Neural progenitor cell (in vitro differentiated cells): Measurements from ENCODE around the gene PIK3CG. TPM values are rescaled to one million over a fixed set of nuclear protein-coding genes. Genes with fewer than 3 reads are reported as not detected.

Experiments used
- DNase-seq: peaks from one replicate; pipeline ENCODE4 v3.0.0-alpha.2; 2016; ENCODE audit warnings: low spot score
- H2AFZ ChIP-seq: fragments of 200-600 bp; sonication (generic); replicated peaks from 2 replicates; pipeline ENCODE4 v1.6.1; 2016; ENCODE audit warnings: antibody characterized with exemption
- H3F3A ChIP-seq: fragments of 200-600 bp; sonication (generic); 2 replicates; pipeline ENCODE4 v1.6.1; 2016; ENCODE audit warnings: antibody characterized with exemption, low read depth
- H3K27ac ChIP-seq: fragments of 200-600 bp; sonication (generic); 2 replicates; pipeline ENCODE4 v1.5.1; 2016; ENCODE audit warnings: mild to moderate bottlenecking
- H3K27me3 ChIP-seq: fragments of 200-600 bp; sonication (generic); 2 replicates; pipeline ENCODE4 v1.6.1; 2016; ENCODE audit warnings: mild to moderate bottlenecking, moderate library complexity
- H3K36me3 ChIP-seq: fragments of 200-600 bp; sonication (generic); 2 replicates; pipeline ENCODE4 v1.5.1; 2016
- H3K4me1 ChIP-seq: fragments of 200-600 bp; sonication (generic); 2 replicates; pipeline ENCODE4 v1.6.1; 2016; ENCODE audit warnings: mixed run types
- H3K4me2 ChIP-seq: fragments of 200-600 bp; sonication (generic); 2 replicates; pipeline ENCODE4 v1.6.1; 2016
- H3K4me3 ChIP-seq: fragments of 200-600 bp; sonication (generic); 2 replicates; pipeline ENCODE4 v1.5.1; 2016
- H3K79me2 ChIP-seq: fragments of 200-600 bp; sonication (generic); 2 replicates; pipeline ENCODE4 v1.6.1; 2016; ENCODE audit warnings: low read depth
- H3K9ac ChIP-seq: fragments of 200-600 bp; sonication (generic); 2 replicates; pipeline ENCODE4 v1.6.1; 2016
- H3K9me3 ChIP-seq: fragments of 200-600 bp; sonication (generic); 2 replicates; pipeline ENCODE4 v1.5.1; 2016; ENCODE audit warnings: low read depth
- H4K20me1 ChIP-seq: fragments of 200-600 bp; sonication (generic); 2 replicates; pipeline ENCODE4 v1.6.1; 2016; ENCODE audit warnings: low read depth
- H3K27ac Mint-ChIP-seq: 3 replicates; pipeline ENCODE4 v1.8.0; 2021; ENCODE audit warnings: mixed read lengths
- H3K27me3 Mint-ChIP-seq: 2 replicates; pipeline ENCODE4 v1.8.0; 2022; ENCODE audit warnings: low read depth, mild to moderate bottlenecking, inconsistent platforms, moderate library complexity, mixed read lengths; ENCODE audit not compliant: insufficient read depth
- H3K36me3 Mint-ChIP-seq: 3 replicates; pipeline ENCODE4 v1.8.0; 2021; ENCODE audit warnings: mixed read lengths
- H3K4me1 Mint-ChIP-seq: 3 replicates; pipeline ENCODE4 v1.8.0; 2021; ENCODE audit warnings: mixed read lengths
- H3K4me3 Mint-ChIP-seq: 3 replicates; pipeline ENCODE4 v1.8.0; 2021; ENCODE audit warnings: mild to moderate bottlenecking, moderate library complexity, mixed read lengths
- H3K9me3 Mint-ChIP-seq: 3 replicates; pipeline ENCODE4 v1.8.0; 2020; ENCODE audit warnings: mixed read lengths
- CTCF ChIP-seq: fragments of 200-600 bp; sonication (generic); IDR thresholded peaks from 2 replicates; pipeline ENCODE4 v1.5.1; 2017; ENCODE audit warnings: antibody characterized with exemption, mild to moderate bottlenecking
- EZH2 ChIP-seq: fragments of 200-600 bp; sonication (generic); IDR thresholded peaks from 2 replicates; pipeline ENCODE4 v1.6.1; 2017; ENCODE audit warnings: antibody characterized with exemption, mild to moderate bottlenecking, moderate library complexity
- EZH2phosphoT487 ChIP-seq: fragments of 200-600 bp; sonication (generic); IDR thresholded peaks from 2 replicates; pipeline ENCODE4 v1.6.1; 2017; ENCODE audit warnings: antibody characterized with exemption
- total RNA-seq: library from RNA; depleted of rRNA; stranded (reverse); fragments of >200 nt; gene quantifications from 2 replicates; pipeline ENCODE4 v1.2.3, GENCODE V29; 2015; ENCODE audit warnings: low replicate concordance

PIK3CG gene
- total RNA-seq, 1 donor from 2014 or later = not detected

- no peak overlapping the region for H3K9ac ChIP-seq
- H3K36me3 Mint-ChIP-seq = no peaks in the 10 kb centered on the region
- no peaks in the 10 kb centered on the region for H3K9me3 Mint-ChIP-seq
- no peak overlapping the region for H3K27ac ChIP-seq
- H3K4me2 ChIP-seq = no peak overlapping the region
- no peak overlapping the region for H3K4me3 ChIP-seq
- H3K4me3 Mint-ChIP-seq = no peak overlapping the region
- TF ChIP-seq EZH2phosphoT487 (no peak), CTCF (no peak), EZH2 (no peak)
- no peaks in the 10 kb centered on the region for H4K20me1 ChIP-seq
- H3K79me2 ChIP-seq = no peaks in the 10 kb centered on the region
- no peak for DNase-seq
- no peak overlapping the region for H2AFZ ChIP-seq
- no peak overlapping the region for H3K27ac Mint-ChIP-seq
- H3K36me3 ChIP-seq = no peaks in the 10 kb centered on the region
- no peaks in the 10 kb centered on the region for H3F3A ChIP-seq
- H3K4me1 ChIP-seq = no peaks in the 10 kb centered on the region
- no peaks in the 10 kb centered on the region for H3K9me3 ChIP-seq
- H3K27me3 Mint-ChIP-seq = no peaks in the 10 kb centered on the region
- no peaks in the 10 kb centered on the region for H3K27me3 ChIP-seq
- H3K4me1 Mint-ChIP-seq = no peaks in the 10 kb centered on the region
These were observed 49.0 kb downstream of the PIK3CG start for GRCh38 chr7:106914018-106914607.

- Histone ChIP-seq H3K36me3 (no peaks in the 10 kb centered on the region), H3K9ac (no peak overlapping the region), H4K20me1 (no peaks in the 10 kb centered on the region), H3K27ac (no peak overlapping the region), H3K4me2 (no peak overlapping the region), H3K79me2 (no peaks in the 10 kb centered on the region), H3F3A (no peaks in the 10 kb centered on the region), H2AFZ (no peak overlapping the region), H3K4me3 (no peak overlapping the region), H3K27me3 (no peaks in the 10 kb centered on the region), H3K4me1 (no peaks in the 10 kb centered on the region), H3K9me3 (no peaks in the 10 kb centered on the region)
- Mint-ChIP-seq H3K4me3 (no peak overlapping the region), H3K4me1 (no peaks in the 10 kb centered on the region), H3K27ac (no peak overlapping the region), H3K36me3 (no peaks in the 10 kb centered on the region), H3K9me3 (no peaks in the 10 kb centered on the region), H3K27me3 (no peaks in the 10 kb centered on the region)
- TF ChIP-seq EZH2phosphoT487 (no peak), EZH2 (no peak), CTCF (no peak)
- no peak for DNase-seq
These were observed 50.3 kb downstream of the PIK3CG start for GRCh38 chr7:106915407-106915806.

- H3K9me3 Mint-ChIP-seq = no peaks in the 10 kb centered on the region
- TF ChIP-seq EZH2 = no peak
- TF ChIP-seq CTCF = no peak
- no peak for TF ChIP-seq EZH2phosphoT487
- Histone ChIP-seq H3K27me3 (no peaks in the 10 kb centered on the region), H3K4me2 (no peak overlapping the region), H3K27ac (no peak overlapping the region), H4K20me1 (no peaks in the 10 kb centered on the region), H2AFZ (no peak overlapping the region), H3K4me3 (no peak overlapping the region), H3F3A (no peaks in the 10 kb centered on the region), H3K9ac (no peak overlapping the region), H3K9me3 (no peaks in the 10 kb centered on the region), H3K79me2 (no peaks in the 10 kb centered on the region), H3K4me1 (no peaks in the 10 kb centered on the region), H3K36me3 (no peaks in the 10 kb centered on the region)
- no peaks in the 10 kb centered on the region for H3K27me3 Mint-ChIP-seq
- no peaks in the 10 kb centered on the region for H3K36me3 Mint-ChIP-seq
- H3K27ac Mint-ChIP-seq = no peak overlapping the region
- H3K4me3 Mint-ChIP-seq = no peak overlapping the region
- DNase-seq = no peak
- H3K4me1 Mint-ChIP-seq = no peaks in the 10 kb centered on the region
These were observed 50.8 kb downstream of the PIK3CG start for GRCh38 chr7:106915873-106916272.
